ENCODE results near the gene RALBP1. TPM values are rescaled to one million over a fixed set of nuclear protein-coding genes. Genes with fewer than 3 reads are reported as not detected.
A peak's percentile ranks its signal among the peaks of the same experiment; 100 is the strongest.

Gene RALBP1
- total RNA-seq, 1 experiment from 2014 or later, result 52.3 TPM

GRCh38 chr18:9546468-9546867, 71.2 kb downstream of the RALBP1 start:
- DNase-seq (ENCODE audit: low read depth), result no peak

GRCh38 chr18:9547782-9548181, 72.5 kb downstream of the RALBP1 start:
- no peak for DNase-seq (ENCODE audit: low read depth)

- DNase-seq (ENCODE audit: low read depth), result no peak
Measured at GRCh38 chr18:9549405-9549804, 74.1 kb downstream of the RALBP1 start.

- DNase-seq (ENCODE audit: low read depth), result no peak
Measured at GRCh38 chr18:9550429-9550828, 75.1 kb downstream of the RALBP1 start.

- no peak for DNase-seq (ENCODE audit: low read depth)
Measured at GRCh38 chr18:9552191-9552590, 76.9 kb downstream of the RALBP1 start.

GRCh38 chr18:9552616-9553015, 77.3 kb downstream of the RALBP1 start:
- no peak for DNase-seq (ENCODE audit: low read depth)

- no peak for DNase-seq (ENCODE audit: low read depth)
Measured at GRCh38 chr18:9557250-9557943, 82.1 kb downstream of the RALBP1 start.

GRCh38 chr18:9558387-9559064, 83.2 kb downstream of the RALBP1 start:
- DNase-seq (ENCODE audit: low read depth), result no peak

- no peak for DNase-seq (ENCODE audit: low read depth)
Measured at GRCh38 chr18:9559253-9559652, 83.9 kb downstream of the RALBP1 start.

- DNase-seq (ENCODE audit: low read depth), result no peak
Measured at GRCh38 chr18:9561759-9562158, 86.4 kb downstream of the RALBP1 start.

- no peak for DNase-seq (ENCODE audit: low read depth)
Measured at GRCh38 chr18:9562584-9562983, 87.3 kb downstream of the RALBP1 start.

- no peak for DNase-seq (ENCODE audit: low read depth)
Measured at GRCh38 chr18:9563331-9563730, 88.0 kb downstream of the RALBP1 start.

GRCh38 chr18:9565407-9565806, 90.1 kb downstream of the RALBP1 start:
- DNase-seq (ENCODE audit: low read depth), result no peak

- DNase-seq (ENCODE audit: low read depth), result no peak
Measured at GRCh38 chr18:9568186-9568585, 92.9 kb downstream of the RALBP1 start.

- DNase-seq (ENCODE audit: low read depth), result no peak
Measured at GRCh38 chr18:9569178-9569577, 93.9 kb downstream of the RALBP1 start.

GRCh38 chr18:9570255-9570654, 94.9 kb downstream of the RALBP1 start:
- DNase-seq (ENCODE audit: low read depth), result no peak

GRCh38 chr18:9571546-9571945, 96.2 kb downstream of the RALBP1 start:
- DNase-seq (ENCODE audit: low read depth), result no peak

GRCh38 chr18:9574473-9575115, 99.3 kb downstream of the RALBP1 start:
- DNase-seq (ENCODE audit: low read depth), result no peak

GRCh38 chr18:9575558-9575957, 100.2 kb downstream of the RALBP1 start:
- DNase-seq (ENCODE audit: low read depth), result peak; percentile 81

GRCh38 chr18:9577361-9577760, 102.0 kb downstream of the RALBP1 start:
- DNase-seq (ENCODE audit: low read depth), result no peak

- peak; percentile 17 for DNase-seq (ENCODE audit: low read depth)
Measured at GRCh38 chr18:9578306-9578705, 103.0 kb downstream of the RALBP1 start.

- no peak for DNase-seq (ENCODE audit: low read depth)
Measured at GRCh38 chr18:9581667-9582066, 106.4 kb downstream of the RALBP1 start.

GRCh38 chr18:9586814-9587213, 111.5 kb downstream of the RALBP1 start:
- no peak for DNase-seq (ENCODE audit: low read depth)
